Stimulated activated CD8-positive, alpha-beta memory T cell treated with anti-CD3 and anti-CD28 coated beads, Interleukin-2, amount 100 ng/mL, for 48 hours (primary cell): ENCODE measurements around the gene ALG8.
A peak's percentile ranks its signal among the peaks of the same experiment; 100 is the strongest.

Experiments used
- DNase-seq, 2 donors: peaks; one replicate each; pipeline ENCODE4 v3.0.0-alpha.2; 2020; ENCODE audit warnings: low read depth in 2 of 2

The ALG8 gene

GRCh38 chr11:78160557-78160956 is 21.1 kb upstream of the ALG8 start:
- DNase-seq: no peak

- DNase-seq: no peak
These were observed 19.7 kb upstream of the ALG8 start for GRCh38 chr11:78158987-78159652.

- no peak for DNase-seq
These were observed 16.9 kb upstream of the ALG8 start for GRCh38 chr11:78156127-78156844.

GRCh38 chr11:78151804-78152203 is 12.4 kb upstream of the ALG8 start:
- DNase-seq: no peak

- no peak for DNase-seq
These were observed 11.3 kb upstream of the ALG8 start for GRCh38 chr11:78150754-78151153.

GRCh38 chr11:78150346-78150745 is 10.9 kb upstream of the ALG8 start:
- no peak for DNase-seq

- DNase-seq: no peak
These were observed 10.2 kb upstream of the ALG8 start for GRCh38 chr11:78149646-78150045.

- no peak for DNase-seq
These were observed 8.4 kb upstream of the ALG8 start for GRCh38 chr11:78147807-78148206.

GRCh38 chr11:78145511-78146025 is 6.1 kb upstream of the ALG8 start:
- DNase-seq: no peak

GRCh38 chr11:78140392-78141077 is 1.1 kb upstream of the ALG8 start:
- no peak for DNase-seq

- DNase-seq: peak; percentile 17 to 24
These were observed 568 bp downstream of the ALG8 start for GRCh38 chr11:78138694-78139421.

- no peak for DNase-seq
These were observed 1.1 kb downstream of the ALG8 start for GRCh38 chr11:78138291-78138690.

- DNase-seq: no peak
These were observed 7.0 kb downstream of the ALG8 start for GRCh38 chr11:78132475-78132874.

- DNase-seq: no peak
These were observed 7.5 kb downstream of the ALG8 start for GRCh38 chr11:78131956-78132355.

GRCh38 chr11:78127403-78127802 is 12.0 kb downstream of the ALG8 start:
- DNase-seq: no peak

GRCh38 chr11:78112582-78113275 is 26.7 kb downstream of the ALG8 start:
- DNase-seq: no peak

GRCh38 chr11:78111298-78111697 is 28.1 kb downstream of the ALG8 start:
- no peak for DNase-seq

- no peak for DNase-seq
These were observed 28.6 kb downstream of the ALG8 start for GRCh38 chr11:78110830-78111229.

GRCh38 chr11:78110351-78110750 is 29.1 kb downstream of the ALG8 start:
- no peak for DNase-seq

GRCh38 chr11:78109081-78110015 is 30.1 kb downstream of the ALG8 start:
- DNase-seq: no peak
